OCI-LY1 (cell line): Measurements from ENCODE around the gene WDR44.

Experiments used
- H2AFZ ChIP-seq: fragments of 200-600 bp; sonication (generic), shearing (Covaris generic); 2 replicates; pipeline ENCODE4 v1.6.0; 2014; ENCODE audit warnings: antibody characterized with exemption, mild to moderate bottlenecking, low read length
- H3F3A ChIP-seq: fragments of 200-600 bp; sonication (generic), shearing (Covaris generic); 2 replicates; pipeline ENCODE4 v1.6.0; 2014; ENCODE audit warnings: mild to moderate bottlenecking, antibody characterized with exemption, low read length, moderate library complexity; ENCODE audit not compliant: insufficient read depth
- H3K27ac ChIP-seq: fragments of 200-600 bp; sonication (generic); 2 replicates; pipeline ENCODE4 v1.5.1; 2014; ENCODE audit warnings: low read length, mixed run types, mild to moderate bottlenecking, low read depth; ENCODE audit not compliant: poor library complexity, severe bottlenecking
- H3K27me3 ChIP-seq: fragments of 200-600 bp; sonication (generic); 2 replicates; pipeline ENCODE4 v1.6.0; 2014; ENCODE audit warnings: antibody characterized with exemption, mild to moderate bottlenecking, low read length, moderate library complexity; ENCODE audit not compliant: insufficient read depth
- H3K36me3 ChIP-seq: fragments of 200-600 bp; sonication (generic); 2 replicates; pipeline ENCODE4 v1.6.1; 2014; ENCODE audit warnings: mild to moderate bottlenecking, antibody characterized with exemption, low read length, moderate library complexity, mixed read lengths; ENCODE audit not compliant: insufficient read depth
- H3K4me1 ChIP-seq: fragments of 200-600 bp; sonication (generic); 2 replicates; pipeline ENCODE4 v1.5.1; 2014; ENCODE audit warnings: mild to moderate bottlenecking, low read length, moderate library complexity; ENCODE audit not compliant: insufficient read depth, severe bottlenecking
- H3K4me2 ChIP-seq: fragments of 200-600 bp; sonication (generic), shearing (Covaris generic); 2 replicates; pipeline ENCODE4 v1.6.1; 2014; ENCODE audit warnings: low read length
- H3K4me3 ChIP-seq: fragments of 200-600 bp; sonication (generic); 2 replicates; pipeline ENCODE4 v1.5.1; 2014; ENCODE audit warnings: low read length, low read depth, mild to moderate bottlenecking, mixed read lengths; ENCODE audit not compliant: poor library complexity, severe bottlenecking
- H3K79me2 ChIP-seq: fragments of 200-600 bp; shearing (Covaris generic); 2 replicates; pipeline ENCODE4 v1.6.1; 2016; ENCODE audit warnings: mixed run types, low read length, mixed read lengths; ENCODE audit not compliant: insufficient read depth
- H3K9ac ChIP-seq: fragments of 200-600 bp; sonication (generic), shearing (Covaris generic); 2 replicates; pipeline ENCODE4 v1.6.1; 2014; ENCODE audit warnings: mild to moderate bottlenecking, low read length, mixed read lengths
- H3K9me2 ChIP-seq: fragments of 200-600 bp; sonication (generic), shearing (Covaris generic); 2 replicates; pipeline ENCODE4 v1.6.1; 2014; ENCODE audit warnings: low read depth, mild to moderate bottlenecking, low read length, mixed read lengths
- H3K9me3 ChIP-seq: fragments of 200-600 bp; shearing (Covaris generic); 2 replicates; pipeline ENCODE4 v1.6.1; 2014; ENCODE audit warnings: low read length, mixed read lengths
- H4K20me1 ChIP-seq: fragments of 200-600 bp; sonication (generic), shearing (Covaris generic); 2 replicates; pipeline ENCODE4 v1.6.0; 2016; ENCODE audit warnings: mild to moderate bottlenecking, low read length; ENCODE audit not compliant: insufficient read depth
- EZH2 ChIP-seq: fragments of 200-600 bp; sonication (generic), shearing (Covaris generic); IDR thresholded peaks from 2 replicates; pipeline ENCODE4 v1.8.0; 2017; ENCODE audit warnings: borderline replicate concordance, mixed run types, mild to moderate bottlenecking, antibody characterized with exemption, low read length, moderate library complexity, mixed read lengths
- TF ChIP-seq, protein P1 (sequence below): fragments of 200-600 bp; sonication (generic), shearing (Covaris generic); IDR thresholded peaks from 2 replicates; pipeline ENCODE4 v1.5.1; 2017; ENCODE audit warnings: mild to moderate bottlenecking, antibody characterized with exemption, low read length, moderate library complexity, mixed read lengths

Gene WDR44

DNA sequence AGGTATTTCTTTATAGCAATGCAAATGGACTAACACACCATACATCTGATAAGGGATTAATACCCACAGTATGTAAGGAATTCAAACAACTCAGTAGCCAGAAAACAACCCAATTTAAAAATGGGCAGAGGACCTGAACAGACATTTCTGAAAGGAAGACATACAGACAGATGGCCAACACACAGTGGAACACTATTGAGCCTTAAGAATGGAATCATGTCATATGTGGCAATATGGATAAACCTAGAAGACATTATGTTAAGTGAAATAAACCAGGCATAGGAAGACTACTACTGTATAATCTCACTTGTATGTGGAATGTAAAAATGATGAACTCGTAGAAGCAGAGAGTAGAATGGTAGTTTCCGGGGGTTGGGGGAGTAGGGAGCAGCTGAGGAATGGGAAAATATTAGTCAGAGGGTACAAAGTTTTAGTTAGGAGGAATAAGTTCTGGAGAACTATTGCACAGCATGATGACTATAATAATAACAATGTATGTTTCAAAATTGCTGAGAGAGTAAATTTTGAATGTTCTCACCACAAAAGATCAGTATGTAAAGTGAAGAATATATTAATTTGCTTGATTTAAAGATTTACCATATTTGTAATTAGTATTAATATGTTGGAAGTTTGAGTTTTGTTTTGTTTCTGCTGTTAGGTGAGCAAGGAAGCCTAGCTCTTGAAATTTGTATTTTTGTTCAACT lies 25.2 kb downstream of the WDR44 start:
- Histone ChIP-seq H2AFZ (no peak overlapping the region), H3K9me3 (no peaks in the 10 kb centered on the region), H3K27me3 (no peaks in the 10 kb centered on the region), H3K9ac (no peak overlapping the region), H3K4me1 (no peaks in the 10 kb centered on the region), H3K27ac (no peak overlapping the region), H3F3A (no peaks in the 10 kb centered on the region), H3K36me3 (no peaks in the 10 kb centered on the region), H3K4me2 (no peak overlapping the region), H4K20me1 (no peaks in the 10 kb centered on the region), H3K4me3 (no peak overlapping the region), H3K9me2 (no peaks in the 10 kb centered on the region), H3K79me2 (no peaks in the 10 kb centered on the region)
- TF ChIP-seq, protein P1, sequence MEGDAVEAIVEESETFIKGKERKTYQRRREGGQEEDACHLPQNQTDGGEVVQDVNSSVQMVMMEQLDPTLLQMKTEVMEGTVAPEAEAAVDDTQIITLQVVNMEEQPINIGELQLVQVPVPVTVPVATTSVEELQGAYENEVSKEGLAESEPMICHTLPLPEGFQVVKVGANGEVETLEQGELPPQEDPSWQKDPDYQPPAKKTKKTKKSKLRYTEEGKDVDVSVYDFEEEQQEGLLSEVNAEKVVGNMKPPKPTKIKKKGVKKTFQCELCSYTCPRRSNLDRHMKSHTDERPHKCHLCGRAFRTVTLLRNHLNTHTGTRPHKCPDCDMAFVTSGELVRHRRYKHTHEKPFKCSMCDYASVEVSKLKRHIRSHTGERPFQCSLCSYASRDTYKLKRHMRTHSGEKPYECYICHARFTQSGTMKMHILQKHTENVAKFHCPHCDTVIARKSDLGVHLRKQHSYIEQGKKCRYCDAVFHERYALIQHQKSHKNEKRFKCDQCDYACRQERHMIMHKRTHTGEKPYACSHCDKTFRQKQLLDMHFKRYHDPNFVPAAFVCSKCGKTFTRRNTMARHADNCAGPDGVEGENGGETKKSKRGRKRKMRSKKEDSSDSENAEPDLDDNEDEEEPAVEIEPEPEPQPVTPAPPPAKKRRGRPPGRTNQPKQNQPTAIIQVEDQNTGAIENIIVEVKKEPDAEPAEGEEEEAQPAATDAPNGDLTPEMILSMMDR, result no peak
- no peak for TF ChIP-seq EZH2

DNA sequence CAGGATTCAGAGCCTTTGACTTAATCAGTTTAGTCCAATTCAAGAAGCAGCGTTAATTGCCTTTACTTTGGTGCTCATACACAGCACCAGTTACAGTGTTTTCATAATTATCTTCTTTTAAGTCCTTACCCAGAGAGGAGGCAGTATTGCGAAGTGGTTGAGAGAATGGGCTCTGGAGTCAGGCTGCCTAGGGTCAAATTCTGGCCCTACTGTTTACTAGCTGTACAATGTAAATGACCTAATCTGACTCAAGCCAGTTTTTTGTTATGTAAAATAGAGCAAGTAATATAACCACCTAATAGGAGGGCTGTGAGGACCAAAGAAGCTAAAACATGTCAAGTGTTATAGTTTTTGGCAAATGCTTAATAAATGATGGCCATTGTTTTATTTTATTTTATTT lies 27.6 kb downstream of the WDR44 start:
- Histone ChIP-seq H3K4me2 (no peak overlapping the region), H3K9me3 (no peaks in the 10 kb centered on the region), H3K9me2 (no peaks in the 10 kb centered on the region), H3K4me3 (no peak overlapping the region), H3K4me1 (no peaks in the 10 kb centered on the region), H3K27me3 (no peaks in the 10 kb centered on the region), H3K9ac (no peak overlapping the region), H3K36me3 (no peaks in the 10 kb centered on the region), H3K27ac (no peak overlapping the region), H3F3A (no peaks in the 10 kb centered on the region), H2AFZ (no peak overlapping the region), H4K20me1 (no peaks in the 10 kb centered on the region), H3K79me2 (no peaks in the 10 kb centered on the region)
- no peak for TF ChIP-seq EZH2
- TF ChIP-seq, protein P1, result no peak

DNA sequence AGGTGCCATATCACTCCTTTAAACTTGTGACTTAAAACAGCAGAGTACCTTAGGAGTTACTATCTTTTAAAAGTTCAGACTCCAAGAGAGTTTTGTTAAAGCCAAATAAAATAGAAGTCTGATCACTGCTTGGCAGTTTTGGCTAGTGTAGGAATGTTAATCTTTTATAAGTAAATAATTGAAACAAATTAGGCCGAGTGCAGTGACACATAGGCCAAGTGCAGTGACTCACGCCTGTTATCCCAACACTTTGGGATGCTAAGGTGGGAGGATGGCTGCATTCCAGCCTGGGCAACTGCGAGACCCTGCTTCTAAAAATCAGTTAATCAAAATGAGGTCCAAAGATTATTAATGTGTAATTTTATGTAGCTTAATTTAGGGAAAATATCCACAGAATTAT lies 37.2 kb downstream of the WDR44 start:
- Histone ChIP-seq H3K27ac (no peak overlapping the region), H2AFZ (no peak overlapping the region), H3K36me3 (no peaks in the 10 kb centered on the region), H3K9ac (no peak overlapping the region), H3K4me1 (no peaks in the 10 kb centered on the region), H3K27me3 (no peaks in the 10 kb centered on the region), H3K4me2 (no peak overlapping the region), H3K79me2 (no peaks in the 10 kb centered on the region), H3K9me2 (no peaks in the 10 kb centered on the region), H3F3A (no peaks in the 10 kb centered on the region), H3K9me3 (no peaks in the 10 kb centered on the region), H3K4me3 (no peak overlapping the region), H4K20me1 (no peaks in the 10 kb centered on the region)
- TF ChIP-seq, protein P1, result no peak
- no peak for TF ChIP-seq EZH2
